ENCODE results near the gene TGM2.

GRCh38 chr20:38131588-38132121 is 33.4 kb downstream of the TGM2 start:
- no peak for TF ChIP-seq POLR2A (IDR thresholded peaks at IDR 0.05)
- TF ChIP-seq, protein P1, sequence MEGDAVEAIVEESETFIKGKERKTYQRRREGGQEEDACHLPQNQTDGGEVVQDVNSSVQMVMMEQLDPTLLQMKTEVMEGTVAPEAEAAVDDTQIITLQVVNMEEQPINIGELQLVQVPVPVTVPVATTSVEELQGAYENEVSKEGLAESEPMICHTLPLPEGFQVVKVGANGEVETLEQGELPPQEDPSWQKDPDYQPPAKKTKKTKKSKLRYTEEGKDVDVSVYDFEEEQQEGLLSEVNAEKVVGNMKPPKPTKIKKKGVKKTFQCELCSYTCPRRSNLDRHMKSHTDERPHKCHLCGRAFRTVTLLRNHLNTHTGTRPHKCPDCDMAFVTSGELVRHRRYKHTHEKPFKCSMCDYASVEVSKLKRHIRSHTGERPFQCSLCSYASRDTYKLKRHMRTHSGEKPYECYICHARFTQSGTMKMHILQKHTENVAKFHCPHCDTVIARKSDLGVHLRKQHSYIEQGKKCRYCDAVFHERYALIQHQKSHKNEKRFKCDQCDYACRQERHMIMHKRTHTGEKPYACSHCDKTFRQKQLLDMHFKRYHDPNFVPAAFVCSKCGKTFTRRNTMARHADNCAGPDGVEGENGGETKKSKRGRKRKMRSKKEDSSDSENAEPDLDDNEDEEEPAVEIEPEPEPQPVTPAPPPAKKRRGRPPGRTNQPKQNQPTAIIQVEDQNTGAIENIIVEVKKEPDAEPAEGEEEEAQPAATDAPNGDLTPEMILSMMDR (IDR thresholded peaks at IDR 0.05) = no peak
